ENCODE measurements around the gene HRH2. TPM values are rescaled to one million over a fixed set of nuclear protein-coding genes. Genes with fewer than 3 reads are reported as not detected.

HRH2 gene
- total RNA-seq, 1 donor from 2014 or later, result 7.5 TPM

- TF ChIP-seq CTCF (IDR thresholded peaks at IDR 0.05), result no peak
- H3K4me1 ChIP-seq, result no peaks in the 10 kb centered on the region
- no peaks in the 10 kb centered on the region for H3K36me3 ChIP-seq
- H3K4me3 ChIP-seq, result no peak overlapping the region
- H3K27me3 ChIP-seq, result no peaks in the 10 kb centered on the region
- no peak for DNase-seq (ENCODE audit: low spot score in 2 of 2)
- H3K9me3 ChIP-seq, result no peaks in the 10 kb centered on the region
- no peak overlapping the region for H3K27ac ChIP-seq
- intact Hi-C loops (cut with DNase I), result no loop called here
Observed at GRCh38 chr5:175711031-175711430, 53.2 kb downstream of the HRH2 start.

- H3K27ac ChIP-seq, result no peak overlapping the region
- no peaks in the 10 kb centered on the region for H3K36me3 ChIP-seq
- H3K4me1 ChIP-seq, result no peaks in the 10 kb centered on the region
- H3K27me3 ChIP-seq, result no peaks in the 10 kb centered on the region
- no peaks in the 10 kb centered on the region for H3K9me3 ChIP-seq
- intact Hi-C loops (cut with DNase I), result no loop called here
- no peak for DNase-seq (ENCODE audit: low spot score in 2 of 2)
- no peak for TF ChIP-seq CTCF (IDR thresholded peaks at IDR 0.05)
- no peak overlapping the region for H3K4me3 ChIP-seq
Observed at GRCh38 chr5:175711472-175712312, 53.8 kb downstream of the HRH2 start.

GRCh38 chr5:175712313-175712680, 54.4 kb downstream of the HRH2 start:
- H3K36me3 ChIP-seq, result no peaks in the 10 kb centered on the region
- no peaks in the 10 kb centered on the region for H3K27me3 ChIP-seq
- DNase-seq (ENCODE audit: low spot score in 2 of 2), result peak in 1 of 2 donors; percentile 46
- no peaks in the 10 kb centered on the region for H3K4me1 ChIP-seq
- intact Hi-C loops (cut with DNase I), result no loop called here
- no peak overlapping the region for H3K4me3 ChIP-seq
- H3K9me3 ChIP-seq, result no peaks in the 10 kb centered on the region
- TF ChIP-seq CTCF (IDR thresholded peaks at IDR 0.05), result no peak
- H3K27ac ChIP-seq, result no peak overlapping the region

- H3K4me1 ChIP-seq, result no peaks in the 10 kb centered on the region
- no peak overlapping the region for H3K4me3 ChIP-seq
- no peak for TF ChIP-seq CTCF (IDR thresholded peaks at IDR 0.05)
- intact Hi-C loops (cut with DNase I), result no loop called here
- H3K27me3 ChIP-seq, result no peaks in the 10 kb centered on the region
- no peaks in the 10 kb centered on the region for H3K36me3 ChIP-seq
- DNase-seq (ENCODE audit: low spot score in 2 of 2), result peak in 1 of 2 donors; percentile 44
- no peaks in the 10 kb centered on the region for H3K9me3 ChIP-seq
- H3K27ac ChIP-seq, result no peak overlapping the region
Observed at GRCh38 chr5:175712681-175713085, 54.8 kb downstream of the HRH2 start.

- Histone ChIP-seq H3K27me3 (no peaks in the 10 kb centered on the region), H3K9me3 (no peaks in the 10 kb centered on the region), H3K4me3 (no peak overlapping the region), H3K36me3 (no peaks in the 10 kb centered on the region), H3K4me1 (no peaks in the 10 kb centered on the region), H3K27ac (no peak overlapping the region)
- no peak for DNase-seq (ENCODE audit: low spot score in 2 of 2)
- no peak for TF ChIP-seq CTCF (IDR thresholded peaks at IDR 0.05)
- intact Hi-C loops (cut with DNase I), result no loop called here
Observed at GRCh38 chr5:175713930-175714329, 56.1 kb downstream of the HRH2 start.
